ENCODE results near the gene CABLES2. TPM values are rescaled to one million over a fixed set of nuclear protein-coding genes. Genes with fewer than 3 reads are reported as not detected.

Gene CABLES2
- total RNA-seq, 1 experiment from 2014 or later: 8.9 TPM

- TF ChIP-seq REST (IDR thresholded peaks at IDR 0.05; ENCODE audit: low read depth): no peak
- TF ChIP-seq CEBPB (IDR thresholded peaks at IDR 0.05; ENCODE audit: low read depth): no peak
- TF ChIP-seq FOSL1 (IDR thresholded peaks at IDR 0.05; ENCODE audit: low read depth): no peak
Measured at GRCh38 chr20:62402456-62403150, 4.5 kb downstream of the CABLES2 start (continued).

- H3K9me3 ChIP-seq (ENCODE audit: control insufficient read depth in 1 of 2, insufficient read depth in 1 of 2, low read depth in 1 of 2, low read length in 2 of 2): no peaks in the 10 kb centered on the region
- TF ChIP-seq ZNF274 (IDR thresholded peaks at IDR 0.05; ENCODE audit: low read depth, low read length): no peak
- TF ChIP-seq CEBPB (IDR thresholded peaks at IDR 0.05; ENCODE audit: low read depth): no peak
- no peak for TF ChIP-seq POLR2AphosphoS5 (IDR thresholded peaks at IDR 0.05; ENCODE audit: low read depth, low read length)
- TF ChIP-seq ZFX (IDR thresholded peaks at IDR 0.05): no peak
- TF ChIP-seq EZH2phosphoT487 (IDR thresholded peaks at IDR 0.05; ENCODE audit: borderline replicate concordance): no peak
- no peak for TF ChIP-seq FOSL1 (IDR thresholded peaks at IDR 0.05; ENCODE audit: low read depth)
- TF ChIP-seq SP1 (IDR thresholded peaks at IDR 0.05; ENCODE audit: low read depth): no peak
- TF ChIP-seq SRF (IDR thresholded peaks at IDR 0.05; ENCODE audit: low read depth): no peak
- TF ChIP-seq EGR1 (IDR thresholded peaks at IDR 0.05; ENCODE audit: low read depth): no peak
- TF ChIP-seq REST (IDR thresholded peaks at IDR 0.05; ENCODE audit: low read depth): no peak
- TF ChIP-seq JUND (IDR thresholded peaks at IDR 0.05): no peak
- peaks cover 8 to 12% of the 10 kb centered on the region in 2 experiments; a peak in 3 of 4 replicates for H3K4me1 ChIP-seq (ENCODE audit: control insufficient read depth in 1 of 2, insufficient read depth in 2 of 2, low read length in 2 of 2)
- ChIA-PET CTCF (interaction anchor here (1.0 kb wide), 1 partner anchor 9 kb away, joined by 3 read pairs; no protein-coding TSS in a partner anchor), POLR2A (no interaction called here), RAD21 (ENCODE audit: low non-redundant PET in 1 of 2, low total read pairs in 2 of 2, uncharacterized antibody in 2 of 2, unreplicated experiment in 2 of 2) (no interaction called here)
- no peaks in the 10 kb centered on the region for H3K27me3 ChIP-seq (ENCODE audit: insufficient read depth, low read length)
- H3K4me3 ChIP-seq (replicated peaks in 1 of 2; ENCODE audit: low read depth in 1 of 2, low read length in 2 of 2): no peak overlapping the region
- H4K20me1 ChIP-seq (ENCODE audit: insufficient read depth): no peaks in the 10 kb centered on the region
- ATAC-seq: no peak
- no peak overlapping the region for H2AFZ ChIP-seq (ENCODE audit: low read depth, low read length, poor library complexity, severe bottlenecking)
- no peaks in the 10 kb centered on the region for H3K9me2 ChIP-seq (ENCODE audit: insufficient read depth)
- DNase-seq (ENCODE audit: low read depth, low spot score): no peak
- H3K79me2 ChIP-seq (ENCODE audit: insufficient read depth, low read length): peaks cover 12% of the 10 kb centered on the region
- no peak overlapping the region for H3K9ac ChIP-seq (ENCODE audit: low read length)
- H3K27ac ChIP-seq (ENCODE audit: low read depth, low read length): no peak overlapping the region
- H3K36me3 ChIP-seq (ENCODE audit: control insufficient read depth in 1 of 2, insufficient read depth in 2 of 2, low read length in 2 of 2): no peaks in the 10 kb centered on the region
- intact Hi-C loops (cut with micrococcal nuclease): no loop called here
- no TSS peak for BruUV-seq (replicated peaks)
- H3K4me2 ChIP-seq (ENCODE audit: low read length): no peak overlapping the region
Measured at GRCh38 chr20:62401331-62401779, 5.7 kb downstream of the CABLES2 start.
